Activated CD4-positive, alpha-beta T cell treated with anti-CD3 and anti-CD28 coated beads for 24 hours (primary cell): ENCODE data around the gene DCXR.

Source experiments
- DNase-seq, 2 donors: peaks; one replicate each; pipeline ENCODE4 v3.0.0-alpha.2; 2020; ENCODE audit warnings: low read depth in 2 of 2

DCXR gene

GRCh38 chr17:82037092-82037888 is at the start of gene DCXR:
Gene DCXR (minus strand): TSS chr17:82037697. CDS start chr17:82037682, 15 bp downstream.
- DNase-seq: peak; percentile 88 to 95

GRCh38 chr17:82085931-82086764 is 48.7 kb upstream of the DCXR start:
- DNase-seq: no peak

- DNase-seq: no peak
These were observed 47.7 kb upstream of the DCXR start for GRCh38 chr17:82085031-82085861.

- DNase-seq: no peak
These were observed 47.0 kb upstream of the DCXR start for GRCh38 chr17:82084373-82085030.

- DNase-seq: no peak
These were observed 46.2 kb upstream of the DCXR start for GRCh38 chr17:82083533-82084359.

- DNase-seq: no peak
These were observed 45.5 kb upstream of the DCXR start for GRCh38 chr17:82083009-82083408.

GRCh38 chr17:82082456-82082855 is 45.0 kb upstream of the DCXR start:
- DNase-seq: no peak

- no peak for DNase-seq
These were observed 44.5 kb upstream of the DCXR start for GRCh38 chr17:82081966-82082365.

GRCh38 chr17:82081546-82081945 is 44.0 kb upstream of the DCXR start:
- no peak for DNase-seq

GRCh38 chr17:82080789-82081464 is 43.4 kb upstream of the DCXR start:
- DNase-seq: no peak

GRCh38 chr17:82080048-82080788 is 42.7 kb upstream of the DCXR start:
- no peak for DNase-seq

- DNase-seq: no peak
These were observed 41.6 kb upstream of the DCXR start for GRCh38 chr17:82079001-82079677.

- no peak for DNase-seq
These were observed 40.9 kb upstream of the DCXR start for GRCh38 chr17:82078433-82078832.

GRCh38 chr17:82077617-82078358 is 40.3 kb upstream of the DCXR start:
- no peak for DNase-seq

GRCh38 chr17:82076785-82077591 is 39.5 kb upstream of the DCXR start:
- DNase-seq: no peak

- no peak for DNase-seq
These were observed 38.7 kb upstream of the DCXR start for GRCh38 chr17:82076018-82076784.
